NCI-H1048 (cell line): ENCODE data around the gene TSPYL1.
"Not testable (repeated sequence)": the region's sequence is repeated elsewhere in the genome, so short reads cannot be mapped to it uniquely, and the experiment has no call there.

Experiments
- DNase-seq: peaks from one replicate; lab custom pipeline; 2025; lab: John Stamatoyannopoulos, UW

Gene TSPYL1

DNA sequence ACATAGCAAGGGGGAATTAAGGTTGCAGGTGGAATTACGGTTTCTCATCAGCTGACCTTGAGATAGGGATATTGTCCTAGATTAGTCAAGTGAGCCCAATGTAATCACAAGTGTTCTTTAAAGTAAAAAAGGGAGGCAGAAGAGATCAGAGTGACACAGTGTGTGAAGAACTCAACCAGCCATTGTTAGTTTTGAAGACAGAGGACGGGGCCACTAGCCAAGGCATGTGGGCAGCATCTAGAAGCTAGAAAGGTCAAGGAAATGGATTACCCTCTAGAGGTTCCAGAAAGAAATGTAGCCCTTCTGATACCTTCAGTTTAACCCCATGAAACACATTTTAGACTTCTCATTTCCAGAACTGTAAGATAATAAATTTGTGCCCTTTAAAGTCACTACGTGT is 18.5 kb upstream of the TSPYL1 start:
- no peak for DNase-seq

DNA sequence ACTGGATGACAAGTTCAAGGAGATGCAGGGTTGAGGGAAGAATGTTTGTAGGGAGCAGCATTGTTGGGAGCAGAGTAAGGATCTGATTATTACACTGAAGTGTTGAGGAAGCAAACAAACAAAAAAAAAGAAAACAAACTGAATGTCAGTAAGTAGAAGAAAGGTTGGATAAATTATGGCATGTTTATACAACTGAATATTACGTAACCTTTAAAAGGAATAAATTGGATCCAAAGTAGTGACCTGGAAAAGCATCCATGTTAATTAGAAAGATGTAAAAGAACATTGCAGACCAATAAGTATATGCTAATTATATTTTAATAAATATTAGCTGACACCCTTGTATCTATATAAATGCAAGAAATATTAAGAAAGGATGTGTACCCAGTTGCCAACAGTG is 12.8 kb upstream of the TSPYL1 start:
- DNase-seq = no peak

DNA sequence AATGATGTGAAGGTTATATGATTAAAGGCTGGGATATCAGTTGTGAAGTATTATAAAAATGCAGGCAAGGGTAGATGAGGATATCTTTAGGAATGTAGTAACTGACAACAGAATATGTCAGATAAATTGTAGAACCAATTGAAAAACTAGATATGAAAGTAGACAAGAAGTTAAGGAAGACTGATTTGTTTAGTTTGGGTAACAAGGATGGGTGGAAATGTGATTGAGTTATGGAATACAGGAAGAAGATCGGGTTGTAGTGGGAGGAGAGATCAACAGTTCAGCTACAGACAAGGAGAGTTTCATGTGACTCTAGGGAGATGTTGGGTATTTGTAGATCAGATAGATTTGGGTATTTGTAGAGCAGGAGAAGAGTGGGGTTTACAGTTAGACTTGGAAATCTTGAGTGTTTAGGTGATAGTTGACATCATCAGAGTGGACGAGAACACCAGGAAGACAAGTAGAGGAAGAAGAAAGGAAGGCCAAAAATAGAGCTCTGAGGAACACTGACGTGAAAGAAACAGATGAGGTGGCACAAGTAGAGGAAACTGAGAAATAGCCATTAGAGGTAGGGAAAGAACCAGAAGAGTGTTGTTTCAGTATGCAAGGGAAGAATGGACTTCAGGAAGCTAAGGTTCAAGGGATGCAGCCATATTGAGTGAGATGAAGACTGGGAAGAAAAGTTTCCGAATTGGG is 12.1 kb upstream of the TSPYL1 start:
- DNase-seq = no peak

DNA sequence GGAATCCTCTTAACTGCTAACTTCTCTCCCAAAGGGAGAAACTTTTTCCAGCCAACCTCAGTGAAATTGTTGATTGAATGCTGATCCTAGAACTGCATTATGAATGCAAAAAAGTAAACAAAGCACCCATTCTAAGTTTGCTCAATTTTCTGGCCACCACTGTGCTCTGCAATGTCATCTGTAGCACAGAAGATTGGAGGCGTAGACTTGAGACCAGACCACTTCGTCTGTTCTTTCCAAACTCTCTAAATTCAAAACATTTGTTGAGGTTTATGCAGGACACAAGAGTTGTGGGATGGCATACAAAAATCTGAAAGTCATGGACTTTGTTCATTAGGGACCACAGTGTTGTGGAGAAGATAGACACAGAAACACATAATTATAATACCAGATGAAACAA is 11.1 kb upstream of the TSPYL1 start:
- DNase-seq = no peak

DNA sequence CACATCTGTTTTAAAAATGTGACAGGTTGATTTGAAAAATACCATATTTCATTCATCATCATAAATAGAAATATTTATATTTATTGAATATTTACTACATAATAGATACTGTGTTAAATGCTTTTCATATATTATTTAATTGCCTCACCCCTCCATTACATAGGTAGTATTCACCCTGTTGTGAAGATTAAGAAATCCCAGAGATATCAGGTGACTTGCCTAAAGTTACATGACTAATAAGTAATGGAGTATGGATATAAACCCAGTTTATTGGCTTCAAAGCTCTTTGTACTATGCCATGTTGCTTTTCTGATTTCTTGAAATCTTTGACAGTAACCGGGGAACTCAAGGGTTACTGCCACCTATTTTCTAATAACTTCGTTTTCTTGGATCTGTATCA is 10.1 kb upstream of the TSPYL1 start:
- DNase-seq = no peak

DNA sequence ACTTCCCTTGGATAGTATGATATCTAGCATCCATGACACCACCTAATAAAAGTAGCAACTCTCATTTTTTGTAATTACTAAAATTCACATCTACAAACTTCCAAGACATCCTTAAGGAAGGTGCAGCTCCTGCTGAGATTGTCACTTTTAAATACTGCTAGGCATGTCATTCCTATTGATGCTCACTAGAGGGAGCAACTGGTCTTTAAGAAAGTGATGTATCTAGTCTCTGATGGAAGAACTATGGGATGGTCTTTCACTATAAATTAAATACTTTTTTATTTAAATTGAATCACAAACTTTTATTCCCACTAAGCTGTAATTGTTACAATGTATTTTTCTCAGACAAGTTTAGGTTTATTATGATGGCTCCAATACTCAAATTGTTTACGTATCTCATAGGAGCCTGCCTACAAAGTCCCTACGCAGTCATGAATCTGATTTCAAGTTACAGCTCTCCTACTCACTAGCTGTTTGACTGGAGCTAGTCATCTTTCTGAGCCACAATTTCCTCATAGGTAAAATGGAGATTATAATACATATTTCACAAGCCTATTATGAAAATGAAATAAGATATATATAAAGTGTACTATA is 8.1 kb upstream of the TSPYL1 start:
- DNase-seq = no peak

DNA sequence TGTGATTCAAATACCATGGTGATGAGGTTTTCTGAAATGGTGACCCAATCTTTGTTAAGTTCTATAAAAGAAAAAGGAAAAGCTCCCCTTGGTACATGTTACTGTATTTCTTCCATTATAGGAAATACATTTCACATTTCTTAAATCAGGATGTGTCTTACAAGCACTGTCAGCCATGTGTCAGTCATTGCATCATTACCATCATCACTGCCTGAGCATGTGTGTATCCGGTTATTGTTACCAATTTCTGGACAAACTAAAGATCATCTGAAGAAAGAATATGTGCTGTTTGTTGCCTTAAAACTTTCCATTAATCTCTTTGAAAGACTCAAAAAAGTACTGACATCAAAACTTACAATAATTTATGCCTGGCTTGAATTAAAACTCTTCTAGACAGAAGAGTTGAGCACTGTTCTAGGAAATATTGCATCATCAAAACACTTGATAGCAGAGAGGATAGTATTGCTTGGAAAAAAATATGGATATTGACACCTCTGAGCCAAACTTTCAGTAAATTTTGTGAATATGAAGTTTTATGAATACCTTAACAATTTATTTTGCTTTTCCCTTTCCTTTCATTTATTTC is 7.1 kb upstream of the TSPYL1 start:
- no peak for DNase-seq

DNA sequence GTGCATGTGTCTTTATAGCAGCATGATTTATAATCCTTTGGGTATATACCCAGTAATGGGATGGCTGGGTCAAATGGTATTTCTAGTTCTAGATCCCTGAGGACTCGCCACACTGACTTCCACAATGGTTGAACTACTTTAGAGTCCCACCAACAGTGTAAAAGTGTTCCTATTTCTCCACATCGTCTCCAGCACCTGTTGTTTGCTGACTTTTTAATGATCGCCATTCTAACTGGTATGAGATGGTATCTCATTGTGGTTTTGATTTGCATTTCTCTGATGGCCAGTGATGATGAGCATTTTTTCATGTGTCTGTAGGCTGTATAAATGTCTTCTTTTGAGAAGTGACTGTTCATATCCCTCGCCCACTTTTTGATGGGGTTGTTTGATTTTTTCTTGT is 5.3 kb upstream of the TSPYL1 start:
- DNase-seq = not testable (repeated sequence)

DNA sequence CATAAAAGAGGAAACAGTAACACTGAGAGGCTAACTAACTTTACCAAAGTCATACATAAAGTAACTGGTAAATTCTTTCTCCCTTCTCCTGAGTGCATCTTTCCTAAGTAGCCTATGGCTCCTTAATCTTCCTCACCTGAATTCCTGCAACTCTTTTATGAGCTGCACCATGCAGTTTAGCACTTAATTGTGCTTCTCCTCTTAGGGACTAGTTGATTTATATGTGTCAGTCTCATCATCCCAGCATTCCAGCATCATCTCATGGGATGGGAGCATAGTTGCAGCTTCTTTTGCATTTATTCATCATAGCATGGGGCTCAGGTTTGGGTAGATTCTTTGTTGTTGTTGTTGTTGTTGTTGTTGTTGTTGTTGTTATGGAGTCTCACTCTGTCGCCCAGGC is 3.5 kb upstream of the TSPYL1 start:
- DNase-seq = no peak

DNA sequence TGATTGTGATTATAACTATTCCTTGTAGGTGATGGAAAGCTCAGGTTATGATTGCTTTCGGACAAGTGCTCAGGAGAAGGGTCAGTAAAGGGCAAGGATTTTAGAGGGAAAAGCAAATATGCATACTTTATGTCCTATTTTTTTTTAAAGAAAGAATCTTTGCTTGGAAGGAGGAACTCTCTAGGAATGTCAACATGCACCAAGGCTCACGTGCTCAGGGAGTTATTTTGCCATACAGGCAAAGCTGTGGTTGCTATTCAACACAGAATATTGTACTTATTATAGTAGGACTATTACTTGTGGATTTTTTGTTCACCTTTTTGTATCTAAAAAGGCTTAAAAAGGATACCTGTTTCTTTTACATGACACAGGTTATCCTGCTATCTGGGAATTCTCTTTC is 3.0 kb upstream of the TSPYL1 start:
- DNase-seq = no peak

DNA sequence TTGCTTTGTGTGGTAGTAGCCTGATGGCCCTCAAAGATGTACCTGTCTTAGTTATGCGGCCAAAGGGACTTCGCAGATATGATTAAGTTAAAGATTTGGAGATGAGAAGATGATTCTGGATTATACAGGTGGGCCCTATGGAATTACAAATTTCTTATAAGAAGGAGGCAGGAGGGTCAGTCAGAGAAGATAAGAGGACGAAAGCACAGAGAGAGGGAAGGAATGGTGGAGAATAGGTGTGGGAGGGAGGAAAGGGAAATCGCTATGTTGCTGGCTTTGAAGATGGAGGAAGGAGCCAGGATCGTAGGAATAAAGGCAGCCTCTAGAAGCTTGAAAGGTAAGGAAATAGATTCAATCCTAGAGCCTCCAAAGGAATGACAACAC is 1.2 kb upstream of the TSPYL1 start:
- DNase-seq = no peak

DNA sequence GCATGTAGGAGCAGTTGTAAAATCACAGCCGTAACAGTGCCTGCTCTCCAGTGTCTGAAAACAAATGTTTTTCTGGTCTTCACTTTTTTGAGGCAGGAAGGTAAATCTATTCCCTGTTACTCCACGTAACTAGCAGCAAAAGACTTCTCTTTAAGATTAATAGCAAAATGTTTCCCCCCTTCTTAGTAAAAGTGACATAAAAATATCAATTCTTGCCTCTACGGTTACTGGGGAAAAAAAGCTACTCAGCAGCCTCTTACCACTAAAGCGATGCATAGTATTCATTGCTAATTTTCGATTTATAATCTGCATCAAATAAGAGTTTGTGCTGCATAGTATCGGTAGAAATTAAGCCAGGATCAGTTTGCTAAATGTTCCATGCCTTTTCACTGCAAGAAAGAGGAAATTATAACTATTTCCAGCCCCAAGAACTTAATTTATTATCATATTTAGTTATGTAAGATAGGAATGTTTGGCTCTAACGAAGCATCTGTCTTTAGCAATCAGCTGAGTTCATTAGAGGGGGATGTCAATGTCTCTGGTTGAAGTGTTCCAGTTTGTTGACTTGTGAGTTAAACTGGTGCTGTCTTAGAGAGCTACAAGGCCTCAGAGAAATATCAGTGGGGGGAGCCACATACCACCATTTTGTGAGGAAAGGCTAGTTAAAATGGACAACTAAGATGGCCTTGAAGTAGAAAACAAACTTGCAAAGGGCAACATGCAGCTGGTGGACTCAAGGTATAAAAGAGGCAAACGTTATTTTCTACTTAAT is 617 bp upstream of the TSPYL1 start:
- DNase-seq = no peak

DNA sequence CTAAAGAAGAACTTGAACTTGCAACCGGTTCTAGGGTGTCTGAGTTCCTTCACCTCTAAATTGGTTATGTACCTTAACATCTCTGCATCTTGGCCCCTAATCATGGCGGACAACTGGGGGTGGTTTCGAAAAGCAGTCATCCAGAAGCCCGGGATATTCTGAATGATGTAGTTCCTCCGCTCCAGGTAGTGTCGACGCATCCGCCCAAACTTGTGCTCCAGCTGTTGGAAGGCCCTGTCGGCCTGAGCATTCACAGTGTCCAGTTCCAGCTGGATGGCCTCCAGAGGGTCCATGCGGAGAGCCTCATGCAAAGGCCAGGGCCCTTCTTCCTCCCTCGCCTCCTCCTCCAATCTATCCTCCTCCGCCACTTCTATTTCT is 887 bp downstream of the TSPYL1 start:
- no peak for DNase-seq

DNA sequence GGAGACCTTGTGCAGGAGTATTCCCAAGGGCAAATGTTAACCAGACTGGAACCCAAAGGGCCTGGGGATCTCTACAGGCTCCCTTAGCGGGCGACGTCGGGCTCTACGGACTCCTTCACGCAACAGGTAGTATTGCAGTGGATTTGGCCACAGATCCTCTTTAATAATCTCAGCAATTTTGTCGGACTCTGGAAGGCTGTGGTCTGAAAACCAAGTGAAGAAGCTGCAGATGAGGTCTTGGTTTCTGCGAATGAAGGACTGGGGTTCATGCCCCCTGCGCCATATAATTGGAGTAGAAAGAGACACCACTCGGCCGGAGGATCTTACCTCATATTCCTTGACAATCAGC is 1.3 kb downstream of the TSPYL1 start:
- DNase-seq = no peak

DNA sequence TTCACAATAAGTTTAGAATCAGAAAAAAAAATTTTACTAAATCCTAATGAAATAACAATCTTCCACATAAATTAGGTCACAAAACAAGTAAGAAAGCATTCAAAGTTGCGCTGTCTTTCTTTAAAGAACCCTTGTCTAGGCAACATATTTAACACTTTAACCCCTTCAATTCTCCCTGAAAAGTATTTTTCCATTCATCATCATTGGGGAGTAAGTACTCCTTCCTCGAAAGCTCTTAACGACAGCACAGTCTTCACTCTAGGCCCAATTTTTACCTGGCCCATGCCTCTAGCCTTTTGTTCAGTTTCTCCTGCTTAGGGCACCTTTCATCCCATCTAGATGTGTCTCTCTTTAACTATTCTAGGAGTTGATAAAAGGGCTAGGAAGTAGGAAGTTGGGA is 2.6 kb downstream of the TSPYL1 start:
- DNase-seq = no peak

DNA sequence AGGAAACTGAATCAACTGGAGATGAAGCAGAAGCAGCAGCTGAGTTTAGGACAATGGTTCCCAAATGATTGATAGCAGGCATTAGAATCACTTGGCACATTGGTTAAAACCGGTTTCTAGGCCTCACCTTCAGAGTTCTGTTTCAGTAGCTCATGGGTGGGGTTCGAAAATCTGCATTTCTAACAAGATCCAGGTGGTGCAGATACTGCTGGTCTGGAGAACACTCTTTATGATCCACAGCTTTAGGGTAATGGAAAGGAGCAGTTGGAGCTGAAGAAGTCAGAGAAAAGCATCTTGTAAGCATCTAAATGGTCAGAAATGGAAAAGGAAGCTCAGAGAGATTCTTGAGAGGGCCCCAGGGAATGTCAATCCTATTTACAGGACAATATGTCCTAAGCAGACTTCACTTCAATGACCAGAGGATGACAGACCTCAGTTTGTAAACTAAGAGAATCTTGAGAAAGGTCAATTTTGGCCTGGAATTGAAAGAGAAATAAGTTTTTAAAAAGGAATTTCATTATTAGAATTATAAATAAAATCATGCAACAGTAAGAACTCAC is 8.5 kb downstream of the TSPYL1 start:
- no peak for DNase-seq

DNA sequence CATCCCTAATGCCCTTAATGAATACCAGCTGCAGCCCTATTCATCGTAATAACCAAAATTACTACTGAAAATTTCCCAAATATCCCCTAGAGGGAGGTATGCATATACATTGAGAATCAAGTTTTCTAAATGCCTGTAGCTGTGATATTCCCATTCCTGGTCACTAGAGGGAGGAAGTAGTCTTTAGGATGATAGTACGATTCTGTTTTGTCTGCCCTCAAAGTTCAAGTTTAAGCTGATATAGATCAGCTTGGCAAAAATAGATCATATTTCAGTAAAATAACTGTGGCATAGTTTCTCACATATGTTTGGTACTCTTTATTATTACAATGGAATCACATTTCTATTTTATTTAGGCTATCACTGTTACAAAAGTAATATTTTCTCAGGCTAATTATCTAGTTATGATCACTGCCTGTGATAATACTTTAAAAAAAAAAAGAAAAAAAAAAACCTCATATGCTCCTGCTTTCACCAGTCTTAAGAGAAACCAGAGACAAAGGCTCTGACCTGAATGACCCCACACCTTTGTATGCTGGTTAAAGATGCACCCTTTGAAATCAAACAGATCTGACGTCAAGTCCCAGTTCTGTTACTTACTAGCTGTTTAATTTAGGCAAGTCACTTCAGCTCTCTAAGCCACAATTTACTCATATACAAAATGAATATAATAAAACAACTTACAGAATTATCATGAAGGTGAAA is 11.0 kb downstream of the TSPYL1 start:
- no peak for DNase-seq

DNA sequence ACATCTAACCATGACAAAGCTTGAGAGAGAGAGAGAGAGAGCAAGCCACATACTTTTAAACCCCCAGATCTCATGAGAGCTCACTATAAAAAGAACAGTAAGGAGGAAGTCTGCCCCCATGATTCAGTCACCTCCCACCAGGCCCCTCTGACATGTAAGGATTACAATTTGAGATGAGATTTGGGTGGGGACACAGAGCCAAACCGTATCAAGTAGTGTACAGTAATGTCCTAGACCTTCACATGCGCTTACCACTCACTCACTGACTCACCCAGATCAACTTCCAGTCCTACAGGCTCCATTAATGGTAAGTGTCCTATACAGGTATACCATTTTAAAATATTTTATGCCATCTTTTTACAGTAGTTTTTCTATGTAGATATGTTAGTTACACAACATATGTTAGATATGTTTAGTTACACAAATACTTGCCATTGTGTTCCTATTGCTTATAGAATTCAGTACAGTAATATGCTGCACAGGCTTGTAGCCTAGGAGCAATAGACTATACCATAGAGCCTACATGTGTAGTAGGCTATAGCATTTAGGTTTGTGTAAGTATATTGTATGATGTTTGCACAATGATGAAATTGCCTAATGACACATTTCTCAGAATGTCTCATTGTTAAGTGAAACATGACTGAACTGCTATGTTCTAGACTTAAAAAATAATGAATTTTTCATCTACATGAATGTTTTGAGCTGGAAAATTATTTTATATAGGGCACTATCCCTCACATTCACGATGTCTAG is 11.7 kb downstream of the TSPYL1 start:
- DNase-seq = no peak

DNA sequence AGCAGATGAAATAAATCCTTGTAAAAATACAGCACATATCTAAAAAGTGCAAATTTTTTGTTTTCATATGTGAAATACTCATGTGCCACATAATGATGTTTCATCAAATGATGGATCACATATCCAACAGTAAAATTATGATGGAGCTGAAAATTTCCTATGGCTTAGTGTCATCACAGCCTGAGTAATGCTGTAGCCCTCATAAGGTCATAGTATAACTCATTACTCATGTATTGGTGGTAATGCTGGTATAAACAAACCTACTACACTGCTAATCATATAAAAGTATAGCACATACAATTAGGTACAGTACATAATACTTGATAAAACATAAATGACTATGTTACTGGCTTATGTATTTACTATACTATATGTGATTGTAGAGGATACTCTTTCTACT is 12.9 kb downstream of the TSPYL1 start:
- no peak for DNase-seq

DNA sequence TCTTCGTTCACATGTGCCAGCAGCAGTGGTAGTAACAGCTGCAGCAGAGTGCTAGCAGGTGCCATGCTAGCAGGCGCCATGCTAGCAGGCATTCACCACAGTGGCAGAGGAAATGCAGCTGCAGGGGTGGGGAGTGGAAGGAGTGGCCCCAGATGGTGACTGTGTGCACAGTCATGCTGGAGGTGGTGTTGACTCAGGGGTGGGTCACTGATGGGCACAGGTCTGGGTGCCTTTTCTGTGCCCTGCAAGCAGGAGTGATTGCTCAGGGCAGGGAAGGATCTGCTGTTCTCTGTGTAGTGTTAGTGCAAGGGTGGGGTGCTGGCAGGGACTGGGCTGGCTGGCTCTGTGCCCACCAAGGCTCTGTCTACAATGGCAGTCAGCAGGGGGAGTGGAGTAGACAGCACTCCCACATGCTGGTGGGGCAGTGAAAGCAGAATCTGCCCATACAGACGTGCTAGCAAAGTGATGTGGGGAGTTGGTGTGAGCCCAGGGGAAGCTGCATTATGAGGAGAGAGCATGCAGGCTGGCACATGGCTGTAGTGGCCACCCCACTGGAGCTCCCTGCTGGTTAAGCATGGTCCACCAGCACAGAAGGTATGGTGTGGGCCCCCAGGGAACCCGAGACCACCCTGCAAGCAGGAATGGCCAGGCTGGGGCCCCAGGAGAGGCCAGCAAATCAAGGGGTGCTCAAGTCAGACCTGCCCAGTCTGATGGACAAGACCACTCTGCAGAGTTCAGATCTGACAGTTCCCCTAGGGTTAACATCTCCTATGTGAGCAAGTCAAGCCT is 14.5 kb downstream of the TSPYL1 start:
- no peak for DNase-seq

DNA sequence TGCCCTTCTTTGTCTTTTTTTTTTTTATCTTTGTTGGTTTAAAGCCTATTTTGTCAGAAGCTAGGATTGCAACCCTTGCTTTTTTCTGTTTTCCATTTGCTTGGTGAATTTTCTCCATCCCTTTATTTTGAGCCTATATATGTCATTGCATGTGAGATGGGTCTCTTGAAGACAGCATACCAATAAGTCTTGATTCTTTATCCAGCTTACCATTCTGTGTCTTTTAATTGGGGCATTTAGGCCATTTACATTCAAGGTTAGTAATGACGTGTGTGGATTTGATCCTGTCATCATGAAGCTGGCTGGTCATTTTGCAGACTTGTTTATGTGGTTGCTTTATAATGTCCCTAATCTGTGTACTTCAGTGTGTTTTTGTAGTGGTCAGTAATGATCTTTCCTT is 16.4 kb downstream of the TSPYL1 start:
- no peak for DNase-seq
